ENCODE results near the gene CDH22.

Gene CDH22, protein sequence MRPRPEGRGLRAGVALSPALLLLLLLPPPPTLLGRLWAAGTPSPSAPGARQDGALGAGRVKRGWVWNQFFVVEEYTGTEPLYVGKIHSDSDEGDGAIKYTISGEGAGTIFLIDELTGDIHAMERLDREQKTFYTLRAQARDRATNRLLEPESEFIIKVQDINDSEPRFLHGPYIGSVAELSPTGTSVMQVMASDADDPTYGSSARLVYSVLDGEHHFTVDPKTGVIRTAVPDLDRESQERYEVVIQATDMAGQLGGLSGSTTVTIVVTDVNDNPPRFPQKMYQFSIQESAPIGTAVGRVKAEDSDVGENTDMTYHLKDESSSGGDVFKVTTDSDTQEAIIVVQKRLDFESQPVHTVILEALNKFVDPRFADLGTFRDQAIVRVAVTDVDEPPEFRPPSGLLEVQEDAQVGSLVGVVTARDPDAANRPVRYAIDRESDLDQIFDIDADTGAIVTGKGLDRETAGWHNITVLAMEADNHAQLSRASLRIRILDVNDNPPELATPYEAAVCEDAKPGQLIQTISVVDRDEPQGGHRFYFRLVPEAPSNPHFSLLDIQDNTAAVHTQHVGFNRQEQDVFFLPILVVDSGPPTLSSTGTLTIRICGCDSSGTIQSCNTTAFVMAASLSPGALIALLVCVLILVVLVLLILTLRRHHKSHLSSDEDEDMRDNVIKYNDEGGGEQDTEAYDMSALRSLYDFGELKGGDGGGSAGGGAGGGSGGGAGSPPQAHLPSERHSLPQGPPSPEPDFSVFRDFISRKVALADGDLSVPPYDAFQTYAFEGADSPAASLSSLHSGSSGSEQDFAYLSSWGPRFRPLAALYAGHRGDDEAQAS

GRCh38 chr20:46308258-46309157 is at the start of gene CDH22:
Gene CDH22, minus strand, starts transcription at chr20:46308498. Its CDS starts 57,204 bp downstream, at chr20:46251294.
- FAIRE-seq = no peak

DNA sequence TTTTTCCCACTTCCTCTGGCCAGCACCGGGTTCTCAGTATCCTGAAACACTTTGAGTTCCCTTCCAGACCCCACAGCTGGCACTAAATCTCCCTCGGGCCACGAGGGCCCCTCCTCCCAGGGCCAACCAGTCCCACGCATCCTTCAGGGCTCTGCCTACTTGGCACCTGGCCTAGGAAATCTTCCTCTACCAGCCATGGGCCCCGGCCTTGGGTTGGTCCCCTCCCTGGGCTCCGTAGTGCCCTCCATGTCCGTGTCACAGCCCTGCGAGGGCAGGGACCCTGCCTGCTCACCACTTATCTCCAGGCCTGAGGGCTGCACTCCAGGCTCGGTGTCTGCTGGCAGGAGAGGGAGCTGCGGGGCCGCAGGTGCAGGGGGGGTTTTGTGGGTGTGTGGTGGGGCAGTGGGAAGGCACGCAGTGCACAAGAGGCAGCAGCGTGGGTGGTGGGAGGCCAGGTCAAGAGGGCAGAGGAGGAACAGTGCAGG is 48.8 kb upstream of the CDH22 start:
- no peak for FAIRE-seq

DNA sequence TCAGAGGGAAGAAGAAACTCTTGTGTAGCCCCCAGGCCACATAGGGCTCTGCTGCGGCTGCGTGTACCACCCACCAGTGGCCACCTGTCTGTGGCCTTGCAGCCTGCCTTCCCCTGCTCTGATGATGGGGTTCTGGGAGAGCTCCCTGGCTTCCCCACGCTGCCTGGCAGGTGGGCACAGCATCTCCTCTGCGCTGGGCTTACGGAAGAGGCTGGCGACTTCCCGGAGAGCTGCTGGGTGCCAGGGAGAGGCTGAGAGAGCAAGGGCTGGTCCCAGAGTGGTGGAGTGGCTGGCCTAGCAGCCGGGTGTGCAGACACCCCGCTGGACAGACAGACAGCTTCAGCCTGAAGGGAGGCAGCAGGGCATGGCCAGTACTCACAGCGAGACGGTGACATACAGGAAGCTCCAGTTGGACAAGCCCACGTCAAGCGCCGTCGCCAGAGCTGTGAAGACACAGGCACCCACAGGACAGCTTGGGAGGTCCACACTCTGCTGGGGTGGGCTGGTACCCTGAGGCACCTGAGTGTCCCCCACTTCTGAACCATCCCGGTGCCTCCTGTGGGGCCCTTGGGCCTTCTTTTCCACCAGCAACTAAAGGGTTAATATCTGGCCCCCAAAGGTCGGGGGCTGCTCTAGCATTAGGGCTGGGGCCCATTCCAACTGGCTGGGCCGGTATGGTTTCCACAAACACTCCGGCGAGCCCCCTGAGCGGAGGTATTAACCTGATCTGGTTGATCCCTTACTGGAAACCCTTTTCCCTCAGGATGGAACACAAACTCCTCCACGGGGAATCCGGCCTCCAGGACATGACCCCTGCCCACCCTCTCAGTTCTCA is 48.1 kb upstream of the CDH22 start:
- FAIRE-seq = no peak

DNA sequence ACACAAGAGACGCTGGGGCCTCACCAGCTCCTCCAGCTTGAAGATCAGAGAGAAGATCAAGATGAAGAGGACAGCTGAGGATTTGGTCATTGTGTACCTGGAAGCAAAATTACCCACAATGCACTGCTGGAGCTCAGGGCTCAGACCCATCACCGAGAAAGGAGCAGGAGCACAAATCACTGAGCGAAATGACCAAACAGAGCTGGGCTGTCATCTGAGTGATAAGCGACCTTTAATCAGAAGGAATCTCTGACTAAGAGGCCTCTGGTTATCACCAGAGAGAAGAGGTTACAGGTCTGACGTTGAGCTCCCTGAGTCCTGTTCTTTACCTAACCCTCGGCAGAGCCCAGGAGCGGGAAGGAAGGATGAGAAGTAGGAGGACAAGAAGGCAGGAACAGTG is 47.5 kb upstream of the CDH22 start:
- no peak for FAIRE-seq

DNA sequence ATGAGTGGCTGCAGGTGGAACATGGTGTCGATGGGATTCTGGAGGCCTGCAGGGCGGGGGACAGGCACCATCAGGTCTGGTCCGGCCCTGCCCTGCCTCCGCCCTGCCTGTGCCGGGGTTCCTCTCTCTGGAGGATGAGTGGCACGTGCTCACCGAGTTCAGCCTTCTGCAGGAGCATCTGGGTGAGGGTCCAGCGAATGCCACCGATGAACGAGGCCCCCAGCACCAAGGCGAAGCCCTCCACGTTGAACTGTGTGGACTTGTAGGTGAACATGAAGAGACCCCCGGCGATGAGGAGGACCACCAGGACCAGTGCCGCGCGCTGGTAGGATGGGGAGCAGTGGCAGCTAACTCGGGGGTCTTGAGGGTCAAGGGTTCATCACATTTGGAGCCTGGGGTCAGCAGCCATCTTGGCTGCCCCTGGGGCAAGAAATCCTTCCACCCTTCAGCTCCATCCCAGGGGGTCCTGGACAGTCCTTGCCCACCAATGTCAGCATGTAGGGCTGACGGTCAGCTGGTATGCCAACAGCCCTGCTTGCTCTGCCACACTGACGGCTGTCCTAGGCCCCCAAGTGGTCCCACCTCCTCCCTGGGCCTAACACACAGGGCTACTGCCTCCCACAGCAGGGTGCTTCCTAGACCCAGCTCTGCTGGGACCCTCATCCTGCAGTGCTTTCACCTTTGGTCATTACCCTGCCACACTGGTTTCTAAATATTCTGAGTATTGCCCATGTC is 46.8 kb upstream of the CDH22 start:
- no peak for FAIRE-seq

GRCh38 chr20:46354207-46354555 is 45.9 kb upstream of the CDH22 start:
- no peak for FAIRE-seq

- no peak for FAIRE-seq
These were observed 45.4 kb upstream of the CDH22 start for GRCh38 chr20:46353500-46354206.

- no peak for FAIRE-seq
These were observed 44.2 kb upstream of the CDH22 start for GRCh38 chr20:46352370-46352938.

- FAIRE-seq = no peak
These were observed 43.2 kb upstream of the CDH22 start for GRCh38 chr20:46351357-46352058.

GRCh38 chr20:46350986-46351267 is 42.6 kb upstream of the CDH22 start:
- no peak for FAIRE-seq

DNA sequence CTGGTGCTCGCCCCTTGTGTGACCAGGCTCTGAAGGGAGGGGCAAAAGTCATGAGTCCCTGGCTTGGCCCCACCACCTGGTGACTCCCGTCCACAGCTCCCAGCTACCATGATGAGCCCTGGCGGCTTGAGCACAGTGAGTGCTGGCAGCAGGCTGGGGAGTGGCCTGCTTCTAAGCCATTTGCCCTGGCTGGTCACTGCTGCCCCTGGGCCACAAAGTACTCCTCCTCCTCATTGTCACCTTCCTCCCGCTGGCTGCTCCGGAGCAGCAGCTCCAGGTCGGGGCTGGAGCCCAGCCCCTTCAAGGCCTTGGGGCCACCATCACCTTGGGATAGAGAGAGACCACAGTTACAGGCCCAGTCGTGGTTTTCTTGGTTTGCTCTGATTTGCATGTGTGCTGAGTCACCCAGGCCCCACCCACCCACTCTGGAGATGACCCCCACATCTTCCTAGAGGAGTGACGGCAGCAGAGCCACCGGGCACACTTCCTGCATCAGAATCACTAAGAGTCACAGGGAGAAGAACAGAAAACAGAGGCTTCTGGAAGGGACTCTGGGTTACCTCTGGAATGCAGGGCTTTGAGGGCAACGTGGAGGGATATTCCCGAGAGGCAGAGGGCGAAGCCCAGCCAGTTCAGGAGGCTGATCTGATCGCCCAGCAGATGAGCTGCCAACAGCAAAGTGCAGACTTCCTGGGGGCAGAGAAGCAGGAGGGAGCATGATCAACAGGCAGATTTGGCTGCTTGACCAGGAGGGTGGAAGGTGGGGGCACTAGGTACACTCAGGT is 42.1 kb upstream of the CDH22 start:
- FAIRE-seq = no peak

GRCh38 chr20:46349742-46350056 is 41.4 kb upstream of the CDH22 start:
- no peak for FAIRE-seq

DNA sequence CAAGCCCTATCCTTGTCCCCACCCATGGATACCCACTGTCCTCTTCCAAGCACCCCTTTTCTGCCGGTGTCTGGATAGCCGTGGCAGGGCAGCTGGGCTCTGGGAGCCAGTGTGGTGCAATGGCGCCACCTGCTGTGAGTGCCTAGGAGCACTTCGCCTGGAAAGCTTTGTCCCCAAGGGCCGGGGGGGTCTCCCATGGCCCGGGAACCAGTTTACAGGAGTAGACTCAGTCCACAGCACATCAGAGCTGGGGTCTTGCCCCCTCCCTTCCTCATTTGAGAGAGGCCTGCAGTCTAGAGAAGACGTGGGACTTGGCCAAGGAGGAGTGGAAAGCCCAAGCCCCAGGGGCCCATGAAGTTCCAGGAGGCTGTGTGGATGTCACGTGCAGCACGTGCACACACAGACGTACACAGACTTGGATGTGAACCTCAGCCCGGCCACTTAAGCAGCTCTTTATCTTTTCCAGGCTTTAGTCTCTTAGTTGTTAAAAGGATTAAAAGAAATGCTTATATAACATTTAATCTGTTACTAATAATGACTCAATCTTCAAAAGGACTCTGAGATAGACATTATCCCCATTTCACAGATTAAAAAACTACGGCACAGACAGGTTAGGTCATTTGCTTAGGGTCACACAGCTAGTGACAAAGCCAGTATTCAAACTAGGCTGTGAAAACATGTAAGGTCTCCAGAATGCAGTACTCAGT is 40.9 kb upstream of the CDH22 start:
- FAIRE-seq = no peak

GRCh38 chr20:46347841-46348803 is 39.8 kb upstream of the CDH22 start:
- no peak for FAIRE-seq

DNA sequence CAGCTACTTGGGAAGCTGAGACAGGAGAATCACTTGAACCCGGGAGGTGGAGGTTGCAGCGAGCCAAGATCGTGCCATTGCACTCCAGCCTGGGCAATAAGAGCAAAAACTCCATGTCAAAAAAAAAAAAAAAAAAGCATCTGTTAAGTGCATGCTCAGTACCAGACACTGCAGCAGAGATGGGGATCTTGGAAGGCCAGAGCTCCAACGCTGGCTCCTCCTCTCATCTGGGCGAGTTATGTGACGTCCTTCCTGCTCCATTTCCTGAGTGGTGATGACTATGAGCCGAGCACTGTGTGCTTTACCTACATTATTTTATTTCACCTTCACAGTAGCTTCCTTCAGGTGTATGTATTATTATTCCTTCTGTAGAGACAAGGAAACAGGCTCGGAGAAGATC is 38.5 kb upstream of the CDH22 start:
- no peak for FAIRE-seq

DNA sequence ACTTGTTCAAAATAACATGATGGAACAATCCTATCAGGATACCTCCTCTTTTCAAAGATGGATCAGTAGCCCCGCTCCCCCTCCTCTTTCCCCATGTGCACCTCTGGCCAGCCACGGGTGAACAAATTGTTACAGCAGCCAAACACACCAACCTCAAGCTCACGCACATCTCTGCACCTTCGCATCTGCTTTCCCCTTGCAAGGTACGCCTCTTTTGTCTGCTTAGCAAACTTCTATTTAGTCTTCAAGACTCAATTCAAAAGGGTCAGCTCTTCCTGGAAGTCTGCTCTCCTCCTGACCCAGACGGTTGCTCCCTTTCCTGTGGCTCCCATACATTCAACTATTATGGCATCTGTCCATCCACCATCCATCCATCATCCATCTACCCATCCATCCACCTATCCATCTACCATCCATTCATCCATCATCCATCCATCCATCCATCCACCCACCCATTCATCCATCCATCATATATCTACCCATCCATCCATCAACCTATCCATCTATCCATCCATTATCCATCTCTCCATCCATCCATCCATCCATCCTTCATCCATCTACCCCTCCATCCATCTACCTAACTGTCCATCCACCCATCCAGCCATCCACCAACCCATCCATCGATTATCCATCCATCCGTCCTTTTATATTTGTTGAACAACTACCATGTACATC is 36.3 kb upstream of the CDH22 start:
- no peak for FAIRE-seq

- FAIRE-seq = no peak
These were observed 35.7 kb upstream of the CDH22 start for GRCh38 chr20:46343975-46344357.

Measured in endometrium (tissue), 2 donors.